HG02981 (cell line): ENCODE data around the gene MAP2K2.
"Not testable (repeated sequence)": the region's sequence is repeated elsewhere in the genome, so short reads cannot be mapped to it uniquely, and the experiment has no call there.

ENCODE experiments used
- ATAC-seq: cut with Tn5 transposase; IDR thresholded peaks from one replicate; pipeline ENCODE4 v1.9.1; 2021; ENCODE audit warnings: mild to moderate bottlenecking, moderate library complexity; ENCODE audit not compliant: unreplicated experiment

Gene MAP2K2

GRCh38 chr19:4123615-4124568, at the start of gene MAP2K2:
Gene MAP2K2, minus strand, starts transcription at chr19:4124122. Its CDS starts 247 bp downstream, at chr19:4123875.
- ATAC-seq = peak; percentile 69

GRCh38 chr19:4172861-4173473, 49.0 kb upstream of the MAP2K2 start:
- no peak for ATAC-seq

- no peak for ATAC-seq
These were observed 47.8 kb upstream of the MAP2K2 start for GRCh38 chr19:4171676-4172075.

- ATAC-seq = no peak
These were observed 40.3 kb upstream of the MAP2K2 start for GRCh38 chr19:4164262-4164661.

- no peak for ATAC-seq
These were observed 37.6 kb upstream of the MAP2K2 start for GRCh38 chr19:4161415-4162077.

GRCh38 chr19:4157971-4158370, 34.0 kb upstream of the MAP2K2 start:
- ATAC-seq = not testable (repeated sequence)

GRCh38 chr19:4157164-4157563, 33.2 kb upstream of the MAP2K2 start:
- ATAC-seq = no peak

- ATAC-seq = no peak
These were observed 30.8 kb upstream of the MAP2K2 start for GRCh38 chr19:4154571-4155312.

- no peak for ATAC-seq
These were observed 28.5 kb upstream of the MAP2K2 start for GRCh38 chr19:4152241-4152998.

- ATAC-seq = no peak
These were observed 27.7 kb upstream of the MAP2K2 start for GRCh38 chr19:4151623-4152022.

GRCh38 chr19:4149518-4150288, 25.8 kb upstream of the MAP2K2 start:
- ATAC-seq = no peak

GRCh38 chr19:4144666-4145249, 20.8 kb upstream of the MAP2K2 start:
- ATAC-seq = no peak

GRCh38 chr19:4142916-4143315, 19.0 kb upstream of the MAP2K2 start:
- not testable (repeated sequence) for ATAC-seq

GRCh38 chr19:4140237-4140711, 16.4 kb upstream of the MAP2K2 start:
- ATAC-seq = no peak

GRCh38 chr19:4139614-4140236, 15.8 kb upstream of the MAP2K2 start:
- no peak for ATAC-seq

- ATAC-seq = no peak
These were observed 14.5 kb upstream of the MAP2K2 start for GRCh38 chr19:4138445-4138844.

GRCh38 chr19:4136680-4137088, 12.8 kb upstream of the MAP2K2 start:
- ATAC-seq = no peak

GRCh38 chr19:4135386-4135785, 11.5 kb upstream of the MAP2K2 start:
- not testable (repeated sequence) for ATAC-seq
